Nephron progenitor cell (in vitro differentiated cells): ENCODE results near the gene BDKRB1.

Experiments
- DNase-seq: peaks from one replicate; pipeline ENCODE4 v3.0.0; 2021
- H3K27ac Mint-ChIP-seq: 2 replicates; pipeline ENCODE4 v1.8.0; 2021; ENCODE audit warnings: mild to moderate bottlenecking, moderate library complexity, mixed read lengths
- H3K27me3 Mint-ChIP-seq: 2 replicates; pipeline ENCODE4 v1.8.0; 2021; ENCODE audit warnings: mild to moderate bottlenecking, low read depth, mixed read lengths; ENCODE audit not compliant: poor library complexity
- H3K36me3 Mint-ChIP-seq: 2 replicates; pipeline ENCODE4 v1.8.0; 2021; ENCODE audit warnings: low read depth, mixed read lengths
- H3K4me1 Mint-ChIP-seq: 2 replicates; pipeline ENCODE4 v1.8.0; 2021; ENCODE audit warnings: mixed read lengths
- H3K4me3 Mint-ChIP-seq: 2 replicates; pipeline ENCODE4 v1.8.0; 2021; ENCODE audit warnings: mild to moderate bottlenecking, moderate library complexity, mixed read lengths
- H3K9me3 Mint-ChIP-seq: 2 replicates; pipeline ENCODE4 v1.8.0; 2021; ENCODE audit warnings: mild to moderate bottlenecking, moderate library complexity, mixed read lengths
- TF ChIP-seq, protein P1 (sequence below): fragments of 200-600 bp; sonication (generic); IDR thresholded peaks from 2 replicates; pipeline ENCODE4 v1.5.0; 2021; ENCODE audit warnings: antibody characterized with exemption

Gene BDKRB1

DNA sequence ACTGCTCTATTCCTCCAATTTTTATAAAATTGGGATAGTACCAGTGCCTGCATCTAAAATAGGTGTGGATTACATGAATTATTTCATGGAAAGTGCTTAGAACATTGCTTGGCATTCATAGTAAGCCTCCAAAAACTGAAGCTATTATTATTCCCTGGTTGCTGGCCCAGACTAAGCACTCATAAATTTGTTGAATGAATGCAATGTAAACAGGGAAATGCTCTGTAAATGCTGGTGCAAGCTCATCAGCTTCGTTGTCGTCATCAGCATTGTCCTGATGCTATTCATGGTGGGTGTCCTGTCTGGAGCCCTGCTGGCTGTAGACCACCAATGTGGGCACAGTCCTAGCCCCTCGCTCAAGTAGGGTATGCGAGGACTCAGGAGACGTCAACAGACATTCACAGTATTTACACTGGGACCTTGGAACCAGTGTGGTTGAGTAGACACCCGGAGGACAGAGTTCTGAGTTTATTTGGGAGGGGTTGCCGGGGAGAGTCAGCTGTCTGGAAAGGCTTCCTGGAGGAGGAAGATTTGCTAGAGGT, 34.8 kb upstream of the BDKRB1 start:
- Mint-ChIP-seq H3K27ac (no peak overlapping the region), H3K9me3 (no peaks in the 10 kb centered on the region)

DNA sequence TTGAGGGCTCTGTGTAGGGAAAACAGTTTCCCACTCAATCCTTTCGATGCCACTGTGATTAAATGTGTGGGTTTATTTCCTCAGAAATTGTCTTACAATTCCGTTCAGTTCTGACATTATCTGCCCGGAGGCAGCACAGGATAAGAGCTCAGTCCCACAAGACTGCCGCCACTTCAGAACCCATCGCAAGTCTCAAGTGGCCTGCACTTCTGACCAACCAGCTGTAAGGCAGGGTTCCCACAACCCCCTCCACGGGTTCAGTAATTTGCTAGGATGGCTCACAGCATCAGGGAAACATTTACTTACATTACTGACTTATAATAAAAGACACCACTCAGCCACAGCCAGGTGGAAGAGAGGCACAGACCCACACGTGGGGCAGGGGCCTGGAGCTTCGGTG, 34.2 kb upstream of the BDKRB1 start:
- H3K27ac Mint-ChIP-seq, result no peak overlapping the region
- H3K27me3 Mint-ChIP-seq, result peaks cover 22% of the 10 kb centered on the region
- no peak for DNase-seq
- H3K9me3 Mint-ChIP-seq, result no peaks in the 10 kb centered on the region
- no peak overlapping the region for H3K4me3 Mint-ChIP-seq
- TF ChIP-seq, protein P1, sequence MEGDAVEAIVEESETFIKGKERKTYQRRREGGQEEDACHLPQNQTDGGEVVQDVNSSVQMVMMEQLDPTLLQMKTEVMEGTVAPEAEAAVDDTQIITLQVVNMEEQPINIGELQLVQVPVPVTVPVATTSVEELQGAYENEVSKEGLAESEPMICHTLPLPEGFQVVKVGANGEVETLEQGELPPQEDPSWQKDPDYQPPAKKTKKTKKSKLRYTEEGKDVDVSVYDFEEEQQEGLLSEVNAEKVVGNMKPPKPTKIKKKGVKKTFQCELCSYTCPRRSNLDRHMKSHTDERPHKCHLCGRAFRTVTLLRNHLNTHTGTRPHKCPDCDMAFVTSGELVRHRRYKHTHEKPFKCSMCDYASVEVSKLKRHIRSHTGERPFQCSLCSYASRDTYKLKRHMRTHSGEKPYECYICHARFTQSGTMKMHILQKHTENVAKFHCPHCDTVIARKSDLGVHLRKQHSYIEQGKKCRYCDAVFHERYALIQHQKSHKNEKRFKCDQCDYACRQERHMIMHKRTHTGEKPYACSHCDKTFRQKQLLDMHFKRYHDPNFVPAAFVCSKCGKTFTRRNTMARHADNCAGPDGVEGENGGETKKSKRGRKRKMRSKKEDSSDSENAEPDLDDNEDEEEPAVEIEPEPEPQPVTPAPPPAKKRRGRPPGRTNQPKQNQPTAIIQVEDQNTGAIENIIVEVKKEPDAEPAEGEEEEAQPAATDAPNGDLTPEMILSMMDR, result no peak
- H3K36me3 Mint-ChIP-seq, result no peaks in the 10 kb centered on the region
- H3K4me1 Mint-ChIP-seq, result peaks cover 9% of the 10 kb centered on the region

More for the DNA sequence above, 34.8 kb upstream of the BDKRB1 start:
- H3K4me1 Mint-ChIP-seq, result peaks cover 9% of the 10 kb centered on the region
- TF ChIP-seq, protein P1, result no peak
- no peak overlapping the region for H3K4me3 Mint-ChIP-seq
- peaks cover 22% of the 10 kb centered on the region for H3K27me3 Mint-ChIP-seq
- DNase-seq, result no peak
- no peaks in the 10 kb centered on the region for H3K36me3 Mint-ChIP-seq

DNA sequence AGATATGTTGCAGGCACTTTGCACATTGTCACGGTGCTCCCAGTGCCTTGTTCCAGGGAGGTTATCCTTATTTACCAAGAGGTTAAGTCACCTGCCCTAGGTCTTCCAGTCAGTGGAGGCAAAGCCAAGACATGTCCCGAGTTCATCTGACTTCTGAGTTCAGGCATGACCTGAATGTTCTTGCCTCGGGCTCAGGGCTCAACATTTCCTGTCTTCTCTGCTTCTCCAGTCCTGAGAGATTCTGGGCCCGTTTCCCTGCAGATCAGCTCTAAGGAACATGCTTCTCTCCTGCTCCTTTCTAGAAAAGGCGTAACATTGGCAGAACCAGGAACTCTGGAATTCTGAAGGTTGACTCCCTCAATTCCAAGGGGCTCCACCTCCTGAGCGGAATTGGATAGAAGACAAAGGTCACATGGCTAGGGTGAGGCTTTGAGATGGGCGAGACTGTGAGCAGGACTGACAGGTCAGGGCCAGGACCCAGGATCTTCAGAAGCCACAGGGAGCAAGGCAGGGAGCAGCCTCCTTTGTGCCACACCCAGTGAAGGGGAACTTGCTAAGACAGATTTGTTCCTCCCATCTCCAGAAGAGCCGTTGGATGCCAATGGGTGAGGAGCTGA, 31.4 kb upstream of the BDKRB1 start:
- H3K4me1 Mint-ChIP-seq, result peaks cover 9% of the 10 kb centered on the region
- no peaks in the 10 kb centered on the region for H3K36me3 Mint-ChIP-seq
- no peak overlapping the region for H3K27ac Mint-ChIP-seq
- no peak for DNase-seq
- peaks cover 19% of the 10 kb centered on the region for H3K27me3 Mint-ChIP-seq
- no peak overlapping the region for H3K4me3 Mint-ChIP-seq
- H3K9me3 Mint-ChIP-seq, result peaks cover 20% of the 10 kb centered on the region
- TF ChIP-seq, protein P1, result no peak

DNA sequence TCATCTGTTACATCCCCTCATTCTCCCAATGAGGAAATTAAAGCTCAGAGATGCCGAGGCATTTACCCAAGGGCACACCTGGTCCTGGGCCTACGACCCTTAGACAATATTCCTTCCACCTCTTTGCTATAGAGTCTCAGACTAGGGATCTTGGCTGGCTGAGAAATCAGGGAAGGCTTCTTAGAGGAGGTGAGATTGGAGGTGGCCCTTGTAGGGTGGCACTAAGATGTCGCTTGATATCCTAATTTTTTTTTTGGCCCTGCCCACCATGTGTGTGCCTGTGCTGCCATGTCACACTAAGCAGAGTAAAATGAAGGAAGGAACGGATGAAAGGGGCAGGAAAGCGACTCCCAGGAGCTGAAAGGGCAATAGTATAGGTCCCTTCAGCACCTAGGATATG, 30.8 kb upstream of the BDKRB1 start:
- peaks cover 9% of the 10 kb centered on the region for H3K4me1 Mint-ChIP-seq
- no peaks in the 10 kb centered on the region for H3K36me3 Mint-ChIP-seq
- TF ChIP-seq, protein P1, result no peak
- H3K9me3 Mint-ChIP-seq, result peaks cover 20% of the 10 kb centered on the region
- no peak overlapping the region for H3K27ac Mint-ChIP-seq
- no peak for DNase-seq
- peaks cover 14% of the 10 kb centered on the region for H3K27me3 Mint-ChIP-seq
- H3K4me3 Mint-ChIP-seq, result no peak overlapping the region

DNA sequence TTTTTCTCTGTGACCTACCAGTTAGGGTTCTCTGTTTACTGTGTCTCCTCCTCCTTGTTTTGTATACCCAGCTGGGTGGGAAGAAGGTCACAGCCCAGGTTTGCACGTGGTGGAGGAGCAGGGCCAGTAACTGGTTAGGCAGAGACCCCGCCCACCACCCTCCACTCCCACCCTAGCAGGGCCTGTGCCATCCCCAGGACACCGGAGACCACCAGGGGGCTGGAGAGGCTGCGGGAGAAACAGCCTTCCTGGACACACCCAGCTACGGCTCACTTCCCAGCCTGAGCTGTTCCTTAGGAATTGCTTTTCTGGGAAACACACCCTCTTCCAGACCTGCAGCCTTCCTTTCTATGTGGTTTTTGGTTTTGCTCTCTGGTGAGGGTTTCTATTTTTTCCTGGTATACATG, 30.3 kb upstream of the BDKRB1 start:
- peak; percentile 73 for DNase-seq
- no peak overlapping the region for H3K4me3 Mint-ChIP-seq
- H3K27me3 Mint-ChIP-seq, result peaks cover 11% of the 10 kb centered on the region
- TF ChIP-seq, protein P1, result peak; percentile 38
- H3K9me3 Mint-ChIP-seq, result peaks cover 20% of the 10 kb centered on the region
- H3K36me3 Mint-ChIP-seq, result no peaks in the 10 kb centered on the region
- H3K4me1 Mint-ChIP-seq, result peaks cover 9% of the 10 kb centered on the region
- peak overlapping the region; percentile 75 for H3K27ac Mint-ChIP-seq

DNA sequence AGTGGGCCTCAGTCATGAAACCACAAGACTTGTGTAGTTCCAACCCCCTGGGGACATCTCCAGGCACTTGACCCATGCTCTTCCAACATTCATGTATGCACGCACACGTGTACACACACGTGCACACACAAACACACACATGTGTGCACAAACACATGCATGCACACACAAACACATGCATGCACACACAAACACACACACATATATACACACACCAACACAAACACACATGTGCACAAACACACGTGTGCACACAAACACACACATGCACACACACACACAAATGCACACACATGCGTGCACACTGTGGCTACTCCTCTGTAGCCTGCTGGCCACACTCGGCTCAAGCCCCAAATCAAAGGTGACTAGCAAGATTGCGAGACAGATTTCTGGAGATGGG, 28.6 kb upstream of the BDKRB1 start:
- TF ChIP-seq, protein P1, result no peak
- DNase-seq, result no peak
- H3K4me3 Mint-ChIP-seq, result no peak overlapping the region
- no peaks in the 10 kb centered on the region for H3K36me3 Mint-ChIP-seq
- no peak overlapping the region for H3K27ac Mint-ChIP-seq
- peaks cover 10% of the 10 kb centered on the region for H3K27me3 Mint-ChIP-seq
- peaks cover 9% of the 10 kb centered on the region for H3K4me1 Mint-ChIP-seq
- peaks cover 20% of the 10 kb centered on the region for H3K9me3 Mint-ChIP-seq
